Progenitor cell of endocrine pancreas (in vitro differentiated cells): ENCODE data around the gene SH3BP1. TPM values are rescaled to one million over a fixed set of nuclear protein-coding genes. Genes with fewer than 3 reads are reported as not detected.
A peak's percentile ranks its signal among the peaks of the same experiment; 100 is the strongest.
"Not testable (repeated sequence)": the region's sequence is repeated elsewhere in the genome, so short reads cannot be mapped to it uniquely, and the experiment has no call there.

Experiments
- DNase-seq: peaks from one replicate; pipeline ENCODE4 v3.0.0; 2021; ENCODE audit warnings: low spot score; ENCODE audit not compliant: unreplicated experiment
- H3K27ac Mint-ChIP-seq: 2 replicates; pipeline ENCODE4 v1.8.0; 2021; ENCODE audit warnings: mild to moderate bottlenecking, moderate library complexity, mixed read lengths
- H3K27me3 Mint-ChIP-seq: 2 replicates; pipeline ENCODE4 v1.8.0; 2021; ENCODE audit warnings: mixed read lengths
- H3K36me3 Mint-ChIP-seq: 2 replicates; pipeline ENCODE4 v1.8.0; 2022; ENCODE audit warnings: mixed read lengths; ENCODE audit not compliant: insufficient read depth
- H3K4me1 Mint-ChIP-seq: 2 replicates; pipeline ENCODE4 v1.8.0; 2021; ENCODE audit warnings: low read depth, mixed read lengths
- H3K4me3 Mint-ChIP-seq: 2 replicates; pipeline ENCODE4 v1.8.0; 2021; ENCODE audit warnings: low read depth, mild to moderate bottlenecking, moderate library complexity, mixed read lengths
- H3K9me3 Mint-ChIP-seq: 2 replicates; pipeline ENCODE4 v1.8.0; 2021; ENCODE audit warnings: low read depth, mixed read lengths
- total RNA-seq: library from RNA; stranded (reverse); gene quantifications from 2 replicates; pipeline ENCODE4 v1.2.1, GENCODE V29; 2021
- TF ChIP-seq, protein P1 (sequence below): fragments of 200-600 bp; sonication (generic); IDR thresholded peaks from one replicate; pipeline ENCODE4 v1.5.0; 2021; ENCODE audit warnings: antibody characterized with exemption, mild to moderate bottlenecking; ENCODE audit not compliant: unreplicated experiment

The SH3BP1 gene
- total RNA-seq, 1 donor from 2014 or later = 27.4 TPM

DNA sequence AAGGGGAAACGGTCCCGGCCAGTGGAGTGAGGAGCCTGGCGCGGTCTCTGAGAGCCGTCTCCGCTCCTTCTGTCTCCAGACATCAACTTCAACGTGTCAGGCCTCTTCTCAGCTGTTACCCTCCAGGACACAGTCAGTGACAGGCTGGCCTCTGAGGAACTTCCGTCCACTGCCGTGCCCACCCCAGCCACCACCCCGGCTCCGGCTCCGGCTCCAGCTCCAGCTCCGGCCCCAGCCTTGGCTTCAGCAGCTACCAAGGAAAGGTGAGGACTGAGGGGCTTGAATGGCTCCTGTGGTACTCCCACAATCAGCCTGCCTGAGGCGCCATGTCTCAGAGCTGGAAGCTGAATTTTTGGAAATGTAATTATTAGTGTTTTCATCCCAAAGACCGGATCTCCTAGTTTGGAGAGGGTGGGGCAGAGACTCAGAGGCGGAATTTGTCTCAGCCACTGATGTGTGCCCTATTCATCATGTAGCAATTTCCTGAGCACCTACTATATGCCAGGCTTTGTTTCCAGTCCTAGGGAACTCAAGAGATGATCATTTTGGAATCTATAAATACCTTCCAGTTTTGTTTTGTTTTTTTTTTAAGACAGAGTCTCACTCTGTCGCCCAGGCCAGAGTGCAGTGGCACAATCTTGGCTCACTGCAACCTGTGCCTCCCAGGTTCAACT, 11.1 kb downstream of the SH3BP1 start:
- DNase-seq = no peak
- H3K4me1 Mint-ChIP-seq = no peaks in the 10 kb centered on the region
- peaks cover 3% of the 10 kb centered on the region for H3K36me3 Mint-ChIP-seq
- H3K27ac Mint-ChIP-seq = no peak overlapping the region
- H3K27me3 Mint-ChIP-seq = no peaks in the 10 kb centered on the region
- H3K9me3 Mint-ChIP-seq = no peaks in the 10 kb centered on the region
- TF ChIP-seq, protein P1, sequence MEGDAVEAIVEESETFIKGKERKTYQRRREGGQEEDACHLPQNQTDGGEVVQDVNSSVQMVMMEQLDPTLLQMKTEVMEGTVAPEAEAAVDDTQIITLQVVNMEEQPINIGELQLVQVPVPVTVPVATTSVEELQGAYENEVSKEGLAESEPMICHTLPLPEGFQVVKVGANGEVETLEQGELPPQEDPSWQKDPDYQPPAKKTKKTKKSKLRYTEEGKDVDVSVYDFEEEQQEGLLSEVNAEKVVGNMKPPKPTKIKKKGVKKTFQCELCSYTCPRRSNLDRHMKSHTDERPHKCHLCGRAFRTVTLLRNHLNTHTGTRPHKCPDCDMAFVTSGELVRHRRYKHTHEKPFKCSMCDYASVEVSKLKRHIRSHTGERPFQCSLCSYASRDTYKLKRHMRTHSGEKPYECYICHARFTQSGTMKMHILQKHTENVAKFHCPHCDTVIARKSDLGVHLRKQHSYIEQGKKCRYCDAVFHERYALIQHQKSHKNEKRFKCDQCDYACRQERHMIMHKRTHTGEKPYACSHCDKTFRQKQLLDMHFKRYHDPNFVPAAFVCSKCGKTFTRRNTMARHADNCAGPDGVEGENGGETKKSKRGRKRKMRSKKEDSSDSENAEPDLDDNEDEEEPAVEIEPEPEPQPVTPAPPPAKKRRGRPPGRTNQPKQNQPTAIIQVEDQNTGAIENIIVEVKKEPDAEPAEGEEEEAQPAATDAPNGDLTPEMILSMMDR = no peak
- H3K4me3 Mint-ChIP-seq = no peak overlapping the region

DNA sequence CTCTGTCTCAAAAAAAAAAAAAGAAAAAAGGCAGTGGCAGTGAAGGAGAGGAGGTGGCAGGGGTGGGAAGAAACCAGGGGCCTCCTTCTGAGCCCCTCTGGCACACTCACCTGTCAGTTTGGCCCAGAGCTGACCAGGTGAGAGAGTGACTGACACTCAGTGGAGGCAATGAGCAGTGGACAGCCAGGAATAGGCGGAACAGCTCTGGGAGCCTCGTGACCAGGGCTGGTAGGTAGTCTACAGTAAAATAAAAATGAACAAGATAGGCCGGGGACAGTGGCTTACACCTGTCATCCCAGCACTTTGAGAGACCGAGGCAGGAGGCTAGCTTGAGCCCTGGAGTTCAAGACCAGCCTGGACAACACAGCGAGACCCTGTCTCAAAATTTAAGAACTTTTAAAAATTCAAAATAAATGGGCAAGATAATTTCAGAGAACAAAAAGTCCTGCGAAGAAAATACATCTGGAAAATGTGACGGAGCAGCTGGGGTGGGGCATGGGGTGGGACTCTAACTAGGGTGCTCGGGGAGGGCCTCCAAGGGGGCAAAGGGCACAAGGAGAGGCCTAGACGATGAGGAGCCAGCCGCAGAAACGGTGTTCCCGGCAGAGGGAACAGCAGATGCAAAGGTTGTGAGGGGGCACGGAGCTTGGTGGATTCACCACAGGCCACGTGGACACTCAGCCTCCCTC, 15.2 kb downstream of the SH3BP1 start:
- Mint-ChIP-seq H3K4me1 (peaks cover 11% of the 10 kb centered on the region), H3K36me3 (peaks cover 1% of the 10 kb centered on the region), H3K27ac (no peak overlapping the region), H3K9me3 (no peaks in the 10 kb centered on the region), H3K27me3 (no peaks in the 10 kb centered on the region), H3K4me3 (no peak overlapping the region)
- TF ChIP-seq, protein P1 = no peak
- DNase-seq = no peak

DNA sequence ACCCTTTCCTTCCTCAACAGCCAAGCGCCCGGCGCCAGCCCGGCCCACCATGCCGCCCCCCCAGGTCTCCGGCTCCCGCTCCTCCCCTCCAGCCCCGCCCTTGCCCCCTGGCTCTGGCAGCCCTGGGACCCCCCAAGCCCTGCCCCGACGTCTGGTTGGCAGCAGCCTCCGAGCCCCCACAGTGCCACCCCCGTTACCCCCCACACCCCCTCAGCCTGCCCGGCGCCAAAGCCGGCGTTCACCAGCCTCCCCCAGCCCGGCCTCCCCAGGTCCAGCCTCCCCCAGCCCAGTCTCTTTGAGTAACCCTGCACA, 15.7 kb downstream of the SH3BP1 start:
- TF ChIP-seq, protein P1 = no peak
- no peak overlapping the region for H3K4me3 Mint-ChIP-seq
- peaks cover 15% of the 10 kb centered on the region for H3K4me1 Mint-ChIP-seq
- no peak for DNase-seq
- H3K9me3 Mint-ChIP-seq = no peaks in the 10 kb centered on the region
- H3K27ac Mint-ChIP-seq = no peak overlapping the region
- H3K36me3 Mint-ChIP-seq = peaks cover 1% of the 10 kb centered on the region
- no peaks in the 10 kb centered on the region for H3K27me3 Mint-ChIP-seq

DNA sequence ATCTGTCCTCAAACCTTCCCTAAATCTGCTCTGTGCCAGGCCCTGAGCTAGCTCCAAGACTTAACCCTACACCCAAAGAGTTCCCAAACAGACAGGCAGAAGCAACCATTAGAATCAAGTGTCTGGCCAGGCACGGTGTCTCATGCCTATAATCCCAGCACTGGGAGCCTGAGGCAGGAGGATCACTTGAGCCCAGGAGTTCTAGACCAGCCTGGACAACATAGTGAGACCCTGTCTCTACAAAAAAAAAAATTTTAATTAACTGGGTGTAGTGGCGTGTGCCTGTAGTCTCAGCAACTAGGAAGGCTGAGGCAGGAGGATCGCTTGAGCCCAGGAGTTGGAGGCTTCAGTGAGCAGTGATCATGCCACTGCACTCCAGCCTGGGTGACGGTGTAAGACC, 17.1 kb downstream of the SH3BP1 start:
- not testable (repeated sequence) for H3K36me3 Mint-ChIP-seq, H3K9me3 Mint-ChIP-seq, DNase-seq, H3K27me3 Mint-ChIP-seq, H3K4me3 Mint-ChIP-seq, H3K27ac Mint-ChIP-seq
- H3K4me1 Mint-ChIP-seq = peaks cover 24% of the 10 kb centered on the region

DNA sequence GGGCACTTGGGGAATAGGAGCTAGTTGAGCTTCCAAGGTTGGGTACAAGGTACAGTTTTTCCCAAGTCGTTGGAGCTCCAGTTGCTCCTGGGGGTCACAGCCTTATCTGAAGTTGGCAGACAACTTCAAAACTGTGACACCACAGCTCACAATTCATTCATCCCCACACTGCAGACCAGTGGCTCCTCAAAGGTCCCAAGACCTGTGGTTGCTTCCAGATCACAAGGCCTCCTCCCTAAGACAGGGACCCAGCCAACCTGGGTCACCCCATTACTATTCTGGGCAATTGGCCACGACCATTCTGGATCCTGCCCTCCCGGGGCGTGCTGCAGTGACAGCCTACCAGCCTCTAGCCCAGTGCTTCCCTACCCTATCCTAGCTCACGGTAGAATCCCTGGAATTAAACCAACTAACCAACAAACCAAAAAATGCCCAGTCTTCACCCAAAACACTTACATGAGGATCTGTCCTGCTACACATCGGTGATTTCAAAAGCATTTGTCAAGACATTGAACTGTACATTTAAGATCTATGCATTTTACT, 18.2 kb downstream of the SH3BP1 start:
- TF ChIP-seq, protein P1 = no peak
- no peak for DNase-seq
- peaks cover 1% of the 10 kb centered on the region for H3K36me3 Mint-ChIP-seq

More for the DNA sequence above, 18.2 kb downstream of the SH3BP1 start:
- Mint-ChIP-seq H3K9me3 (no peaks in the 10 kb centered on the region), H3K27ac (peak overlapping the region; percentile 95), H3K4me1 (peaks cover 26% of the 10 kb centered on the region), H3K27me3 (no peaks in the 10 kb centered on the region), H3K4me3 (peak overlapping the region; percentile 81)
